ENCODE data around the gene PTPRN2.

The PTPRN2 gene

DNA sequence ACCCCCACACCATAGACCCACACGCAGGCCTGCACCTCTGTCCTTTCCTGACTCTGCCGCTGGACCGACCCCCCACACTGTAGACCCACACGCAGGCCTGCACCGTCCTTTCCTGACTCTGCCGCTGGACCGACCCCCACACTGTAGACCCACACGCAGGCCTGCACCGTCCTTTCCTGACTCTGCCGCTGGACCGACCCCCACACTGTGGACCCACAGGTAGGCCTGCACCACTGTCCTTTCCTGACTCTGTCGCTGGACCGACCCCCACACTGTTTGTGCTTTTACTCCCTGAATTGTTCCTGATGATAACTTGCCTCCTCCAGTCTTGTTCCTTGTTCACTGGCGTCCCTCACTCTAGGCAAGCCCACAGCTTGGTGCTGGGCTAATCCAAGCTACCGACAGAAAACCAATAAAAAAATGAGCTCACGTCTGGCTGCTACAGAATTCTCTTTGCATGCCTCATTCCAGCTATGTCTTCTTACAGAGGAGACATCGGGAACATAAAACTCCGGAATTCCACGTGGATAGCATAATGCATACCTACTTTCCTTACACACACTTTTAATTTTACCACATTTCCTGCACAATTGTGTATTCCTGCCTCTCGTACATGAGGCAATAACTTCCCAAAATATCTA lies 494.3 kb downstream of the PTPRN2 start:
- Mint-ChIP-seq H3K27me3 (no peaks in the 10 kb centered on the region), H3K36me3 (no peaks in the 10 kb centered on the region), H3K4me1 (no peaks in the 10 kb centered on the region), H3K4me3 (no peak overlapping the region), H3K27ac (no peak overlapping the region), H3K9me3 (no peaks in the 10 kb centered on the region)

DNA sequence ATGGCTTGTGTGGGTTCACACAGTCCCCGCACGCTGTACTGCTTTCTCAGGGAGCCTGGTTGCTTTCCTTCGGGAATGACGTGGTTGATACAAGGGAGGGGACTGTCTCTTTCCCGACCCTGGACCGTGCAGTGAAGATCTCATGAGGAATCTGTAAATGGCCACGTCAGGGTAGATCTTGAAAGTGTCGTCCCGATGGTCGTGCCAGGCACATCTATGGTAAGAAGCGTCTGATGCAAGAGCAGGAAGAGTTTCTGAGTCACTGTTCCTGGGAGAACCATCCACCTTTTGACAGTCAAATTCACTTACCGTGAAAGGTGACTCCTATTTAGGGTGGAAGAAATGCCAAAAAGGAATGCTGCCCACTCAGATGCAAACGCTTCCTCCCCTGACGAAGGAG lies 500.4 kb downstream of the PTPRN2 start:
- Mint-ChIP-seq H3K9me3 (peaks cover 4% of the 10 kb centered on the region), H3K27ac (no peak overlapping the region), H3K27me3 (no peaks in the 10 kb centered on the region), H3K4me1 (no peaks in the 10 kb centered on the region), H3K4me3 (no peak overlapping the region), H3K36me3 (peaks cover 2% of the 10 kb centered on the region)

GRCh38 chr7:158085741-158086695 lies 501.6 kb downstream of the PTPRN2 start:
- peaks cover 2% of the 10 kb centered on the region for H3K36me3 Mint-ChIP-seq
- H3K4me1 Mint-ChIP-seq = no peaks in the 10 kb centered on the region
- no peak overlapping the region for H3K4me3 Mint-ChIP-seq
- no peaks in the 10 kb centered on the region for H3K27me3 Mint-ChIP-seq
- peaks cover 4% of the 10 kb centered on the region for H3K9me3 Mint-ChIP-seq
- no peak overlapping the region for H3K27ac Mint-ChIP-seq

DNA sequence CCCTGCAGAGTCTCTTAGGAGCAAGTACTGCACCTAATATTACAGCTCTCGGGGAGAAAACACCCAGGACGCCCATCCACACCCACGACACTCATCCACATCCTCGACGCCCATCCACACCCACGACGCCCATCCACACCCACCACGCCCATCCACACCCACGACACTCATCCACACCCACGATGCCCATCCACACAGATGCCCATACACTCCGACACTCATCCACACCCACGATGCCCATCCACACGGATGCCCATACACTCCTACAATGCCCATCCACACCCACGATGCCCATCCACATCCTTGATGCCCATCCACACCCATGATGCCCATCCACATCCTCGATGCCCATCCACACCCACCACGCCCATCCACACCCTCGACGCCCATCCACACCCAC lies 503.1 kb downstream of the PTPRN2 start:
- H3K9me3 Mint-ChIP-seq = peaks cover 4% of the 10 kb centered on the region
- H3K4me1 Mint-ChIP-seq = no peaks in the 10 kb centered on the region
- H3K4me3 Mint-ChIP-seq = no peak overlapping the region
- no peaks in the 10 kb centered on the region for H3K27me3 Mint-ChIP-seq
- H3K36me3 Mint-ChIP-seq = peaks cover 2% of the 10 kb centered on the region
- H3K27ac Mint-ChIP-seq = no peak overlapping the region

GRCh38 chr7:158083526-158084310 lies 503.9 kb downstream of the PTPRN2 start:
- no peaks in the 10 kb centered on the region for H3K27me3 Mint-ChIP-seq

DNA sequence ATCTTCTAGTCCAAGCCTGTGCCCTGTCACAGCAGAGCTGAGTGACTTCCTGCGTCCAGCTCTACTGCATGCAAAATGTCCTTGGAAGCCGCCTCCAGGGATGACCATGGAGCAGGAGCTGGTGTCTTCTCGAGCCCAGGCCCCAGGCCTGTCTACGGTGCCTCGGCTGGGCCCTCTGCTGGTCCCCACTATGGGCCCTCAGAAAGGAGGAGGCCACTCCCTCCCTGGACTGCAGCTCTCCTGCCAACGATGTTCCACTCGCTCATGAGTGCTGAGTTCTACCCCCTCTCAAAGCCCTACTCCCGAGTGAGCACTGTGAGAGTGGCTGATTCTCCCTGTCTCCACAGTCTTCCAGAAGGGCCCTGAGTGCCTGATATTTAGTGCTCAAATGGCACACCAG lies 504.9 kb downstream of the PTPRN2 start:
- Mint-ChIP-seq H3K9me3 (peaks cover 4% of the 10 kb centered on the region), H3K27ac (no peak overlapping the region), H3K4me1 (no peaks in the 10 kb centered on the region), H3K36me3 (peaks cover 2% of the 10 kb centered on the region), H3K4me3 (no peak overlapping the region), H3K27me3 (no peaks in the 10 kb centered on the region)

More at GRCh38 chr7:158083526-158084310, 503.9 kb downstream of the PTPRN2 start:
- Mint-ChIP-seq H3K9me3 (peaks cover 4% of the 10 kb centered on the region), H3K4me1 (no peaks in the 10 kb centered on the region), H3K36me3 (peaks cover 2% of the 10 kb centered on the region), H3K4me3 (no peak overlapping the region), H3K27ac (no peak overlapping the region)

DNA sequence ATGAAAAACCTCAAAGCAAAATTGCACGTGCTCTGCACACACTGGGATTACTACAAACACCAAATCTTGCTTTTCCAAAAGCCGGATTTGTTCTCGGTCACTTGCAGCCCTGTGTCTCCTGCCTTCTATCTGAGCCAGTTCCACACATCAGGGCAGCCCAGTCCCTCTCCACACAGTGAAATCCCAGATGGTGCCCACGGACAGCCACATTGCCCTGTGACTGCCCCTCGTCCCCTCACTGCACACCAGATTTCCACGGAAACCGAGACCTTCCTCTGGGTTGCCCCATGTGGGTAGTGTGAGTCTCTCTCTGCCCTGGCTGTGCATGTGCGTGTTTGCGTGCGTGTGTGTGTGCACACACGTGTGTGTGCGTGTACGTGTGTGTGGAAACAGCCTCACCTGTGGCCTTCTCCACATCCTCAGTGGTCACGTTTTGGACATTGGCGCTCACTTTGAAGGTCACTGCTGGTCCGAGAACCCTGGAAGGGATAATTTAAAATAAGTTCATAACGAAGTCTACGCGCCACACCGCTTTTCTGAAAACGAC lies 506.7 kb downstream of the PTPRN2 start:
- H3K4me3 Mint-ChIP-seq = no peak overlapping the region
- peaks cover 2% of the 10 kb centered on the region for H3K9me3 Mint-ChIP-seq
- no peaks in the 10 kb centered on the region for H3K36me3 Mint-ChIP-seq
- no peaks in the 10 kb centered on the region for H3K4me1 Mint-ChIP-seq
- peaks cover 1% of the 10 kb centered on the region for H3K27me3 Mint-ChIP-seq
- H3K27ac Mint-ChIP-seq = no peak overlapping the region

GRCh38 chr7:158077934-158078910 lies 509.4 kb downstream of the PTPRN2 start:
- Mint-ChIP-seq H3K27ac (no peak overlapping the region), H3K9me3 (no peaks in the 10 kb centered on the region), H3K36me3 (no peaks in the 10 kb centered on the region), H3K27me3 (peaks cover 1% of the 10 kb centered on the region), H3K4me1 (no peaks in the 10 kb centered on the region), H3K4me3 (no peak overlapping the region)

DNA sequence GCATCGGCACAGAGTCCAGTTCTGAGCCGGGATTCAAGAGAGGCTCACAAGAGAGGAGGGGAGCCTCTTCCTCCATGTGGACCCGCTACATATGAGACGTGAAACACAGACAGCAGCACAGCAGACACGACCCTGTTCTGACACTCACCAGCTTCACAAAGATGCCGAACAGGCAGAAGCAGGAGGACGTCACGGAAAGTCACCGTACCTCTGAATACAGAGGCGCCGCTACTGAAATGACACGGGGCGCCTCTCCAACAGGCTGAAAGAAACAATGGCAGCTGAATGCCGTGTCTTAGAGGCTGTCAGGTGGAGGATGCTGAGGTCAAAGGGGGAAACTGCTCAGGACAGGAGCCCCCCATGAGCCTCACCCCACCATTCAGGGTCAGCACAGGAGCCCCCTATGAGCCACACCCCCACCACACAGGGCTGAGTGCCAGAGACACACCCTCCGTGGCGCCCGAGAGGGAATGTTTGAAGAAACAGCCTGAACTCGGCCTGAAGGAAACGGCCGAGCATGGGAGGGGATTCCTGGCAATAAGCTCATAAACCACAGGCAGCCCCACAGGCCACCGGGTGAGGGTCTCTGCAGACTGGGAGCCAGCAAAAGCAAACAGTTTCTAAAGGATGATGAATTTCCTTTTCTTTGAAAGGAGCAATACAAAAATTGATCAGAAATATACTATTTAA lies 510.3 kb downstream of the PTPRN2 start:
- Mint-ChIP-seq H3K27me3 (peaks cover 1% of the 10 kb centered on the region), H3K9me3 (no peaks in the 10 kb centered on the region), H3K36me3 (no peaks in the 10 kb centered on the region), H3K27ac (no peak overlapping the region), H3K4me3 (no peak overlapping the region), H3K4me1 (no peaks in the 10 kb centered on the region)

GRCh38 chr7:158076656-158077055 lies 511.0 kb downstream of the PTPRN2 start:
- H3K4me1 Mint-ChIP-seq = no peaks in the 10 kb centered on the region
- H3K9me3 Mint-ChIP-seq = no peaks in the 10 kb centered on the region
- peaks cover 1% of the 10 kb centered on the region for H3K27me3 Mint-ChIP-seq
- no peak overlapping the region for H3K4me3 Mint-ChIP-seq
- H3K36me3 Mint-ChIP-seq = no peaks in the 10 kb centered on the region
- H3K27ac Mint-ChIP-seq = no peak overlapping the region

GRCh38 chr7:158076215-158076614 lies 511.4 kb downstream of the PTPRN2 start:
- Mint-ChIP-seq H3K4me3 (no peak overlapping the region), H3K27me3 (peaks cover 1% of the 10 kb centered on the region), H3K9me3 (no peaks in the 10 kb centered on the region), H3K4me1 (no peaks in the 10 kb centered on the region), H3K36me3 (no peaks in the 10 kb centered on the region), H3K27ac (no peak overlapping the region)

DNA sequence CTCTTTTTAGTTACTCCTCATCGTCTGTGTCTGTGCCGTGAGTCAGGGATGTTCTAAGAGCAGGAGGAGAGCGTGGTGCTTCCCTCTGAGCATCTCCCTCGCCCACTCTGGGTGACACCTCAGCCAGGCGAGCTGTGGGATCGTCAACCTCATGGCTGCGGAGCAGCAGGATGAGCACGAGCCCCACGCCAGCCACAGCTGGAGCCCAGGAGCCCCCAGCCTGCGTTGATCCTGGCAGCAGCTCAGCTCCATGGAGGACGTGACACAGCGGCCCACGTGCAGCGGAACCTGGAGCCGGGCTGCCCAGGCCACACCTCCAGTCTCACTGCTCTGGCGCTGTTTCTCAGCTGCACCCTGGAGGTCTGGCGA lies 512.0 kb downstream of the PTPRN2 start:
- peaks cover 1% of the 10 kb centered on the region for H3K27me3 Mint-ChIP-seq
- H3K36me3 Mint-ChIP-seq = no peaks in the 10 kb centered on the region
- H3K4me3 Mint-ChIP-seq = no peak overlapping the region
- H3K4me1 Mint-ChIP-seq = no peaks in the 10 kb centered on the region
- no peak overlapping the region for H3K27ac Mint-ChIP-seq
- H3K9me3 Mint-ChIP-seq = no peaks in the 10 kb centered on the region

DNA sequence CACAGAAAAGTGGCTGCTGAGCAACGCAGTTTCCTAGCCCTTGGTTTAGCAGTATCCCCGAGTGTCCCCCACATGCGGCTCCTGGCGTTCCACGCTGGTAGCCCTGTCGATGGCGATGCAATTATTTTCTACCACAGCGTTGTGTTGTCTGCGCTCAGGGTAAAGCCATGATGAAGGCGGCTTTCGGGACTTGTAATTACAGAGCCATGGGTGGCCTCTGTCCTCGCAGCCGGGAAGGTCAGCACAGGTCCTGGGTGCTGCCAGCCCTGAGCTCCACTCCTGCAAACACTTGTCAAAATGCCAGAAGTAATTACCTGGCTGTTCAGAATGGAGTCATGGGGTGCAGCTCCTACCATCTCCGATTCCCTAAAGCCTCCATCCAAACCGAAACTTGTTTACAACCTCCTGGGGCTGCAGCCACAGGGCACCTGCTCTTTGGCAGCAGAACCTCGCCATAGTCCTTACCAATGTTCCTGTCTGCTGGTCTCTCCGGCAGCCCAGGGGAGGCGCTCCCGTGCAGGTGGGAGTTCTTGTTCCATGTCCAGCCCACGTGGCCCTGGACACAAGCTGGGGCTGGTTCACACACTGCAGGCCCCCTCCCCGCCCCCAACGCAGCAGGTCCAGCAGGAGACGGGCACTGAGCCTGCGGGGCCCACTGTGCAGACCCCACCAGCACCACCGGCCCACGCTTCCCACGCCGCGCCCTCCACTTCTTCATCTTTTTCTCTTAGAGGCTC lies 512.6 kb downstream of the PTPRN2 start:
- Mint-ChIP-seq H3K9me3 (no peaks in the 10 kb centered on the region), H3K27ac (no peak overlapping the region)

More for the DNA sequence above, 512.6 kb downstream of the PTPRN2 start:
- Mint-ChIP-seq H3K4me3 (no peak overlapping the region), H3K27me3 (peaks cover 1% of the 10 kb centered on the region), H3K4me1 (no peaks in the 10 kb centered on the region), H3K36me3 (no peaks in the 10 kb centered on the region)
